ENCODE data around the gene MYO19. TPM values are rescaled to one million over a fixed set of nuclear protein-coding genes. Genes with fewer than 3 reads are reported as not detected.

MYO19 gene
- total and polyA plus RNA-seq, 2 of the 8 experiments (the other 6 are each of a cell fraction or from before 2014, with no cell fraction given), result 126 to 163 TPM

GRCh38 chr17:36566081-36566480, 31.4 kb upstream of the MYO19 start:
- CTCF ChIA-PET (ENCODE audit: partially characterized antibody), result interaction anchor here (1.3 kb wide), 1 partner anchor 10 kb away, joined by 6 read pairs; no protein-coding TSS in a partner anchor
- H2BK120ac ChIP-seq (replicated peaks; ENCODE audit: low read depth, low read length), result no peak overlapping the region
- H3K27me3 ChIP-seq (replicated peaks in 1 of 4; ENCODE audit: control insufficient read depth in 3 of 4, extremely low read depth in 1 of 4, insufficient read depth in 3 of 4, low read length in 3 of 4), result no peaks in the 10 kb centered on the region
- no peaks in the 10 kb centered on the region for H3K9me3 ChIP-seq (ENCODE audit: insufficient read depth in 2 of 2, low read depth in 1 of 2, low read length in 1 of 2)
- H3K18ac ChIP-seq (ENCODE audit: extremely low read depth, low read length), result no peak overlapping the region
- POLR2A ChIA-PET (ENCODE audit: partially characterized antibody), result no interaction called here
- 85% methylated on average over 4 of the region's 4 CpGs; no CpG with 5 or more reads in 1 of the 2 experiments for WGBS, 2 experiments (ENCODE audit: extremely low coverage in 1 of 2, insufficient coverage in 1 of 2, insufficient read length in 1 of 2, insufficient replicate concordance in 2 of 2, low coverage in 1 of 2, low lambda C conversion rate in 2 of 2, missing lambda C conversion rate in 1 of 2)
- peaks cover 2 to 44% (median 17%) of the 10 kb centered on the region in 4 experiments; a peak in 7 of 8 replicates for H3K36me3 ChIP-seq (ENCODE audit: control insufficient read depth in 2 of 4, insufficient read depth in 4 of 4, low read length in 3 of 4)
- DNase-seq (ENCODE audit: low read depth in 1 of 2, low spot score in 2 of 2), result no peak
- no peak overlapping the region for H3K23ac ChIP-seq (ENCODE audit: insufficient read length)
- no peak overlapping the region for H3K4me2 ChIP-seq (ENCODE audit: insufficient read depth in 1 of 2, low read depth in 2 of 2, low read length in 2 of 2)
- H3K9ac ChIP-seq (replicated peaks in 1 of 4; ENCODE audit: extremely low read depth in 1 of 4, low read depth in 3 of 4, low read length in 3 of 4), result no peak overlapping the region
- no peak for FAIRE-seq
- H4K91ac ChIP-seq (replicated peaks; ENCODE audit: insufficient read length, low read length), result no peak overlapping the region
- no peak overlapping the region for H4K5ac ChIP-seq (ENCODE audit: insufficient read length, low read depth, low read length)
- H2AFZ ChIP-seq (ENCODE audit: low read length), result no peak overlapping the region
- no peaks in the 10 kb centered on the region for H3K79me1 ChIP-seq (ENCODE audit: low read depth, low read length)
- peaks cover 0 to 5% of the 10 kb centered on the region in 2 experiments; a peak in 1 of 4 replicates for H3K79me2 ChIP-seq (ENCODE audit: control insufficient read depth in 1 of 2, insufficient read depth in 2 of 2, low read length in 2 of 2)
- no peaks in the 10 kb centered on the region for H3K23me2 ChIP-seq (ENCODE audit: low read depth, low read length)
- H3K4ac ChIP-seq (replicated peaks; ENCODE audit: insufficient read length, low read depth, low read length), result no peak overlapping the region
- H3K27ac ChIP-seq (ENCODE audit: low read depth, low read length), result no peak overlapping the region
- H2BK12ac ChIP-seq (ENCODE audit: low read depth, low read length), result no peak overlapping the region
- no peak overlapping the region for H2BK20ac ChIP-seq (ENCODE audit: low read length)
- no peak overlapping the region for H2BK15ac ChIP-seq (ENCODE audit: low read length)
- H3K14ac ChIP-seq (ENCODE audit: insufficient read length), result no peak overlapping the region
- H4K8ac ChIP-seq (ENCODE audit: extremely low read depth, insufficient read depth, low read length), result no peak overlapping the region
- peaks cover 0 to 1% of the 10 kb centered on the region in 2 experiments for H4K20me1 ChIP-seq (replicated peaks in 1 of 2; ENCODE audit: control insufficient read depth in 1 of 2, insufficient read depth in 2 of 2, low read length in 2 of 2)
- H2BK5ac ChIP-seq (ENCODE audit: low read depth, low read length), result no peak overlapping the region
- H3K4me1 ChIP-seq (replicated peaks in 1 of 4; ENCODE audit: control insufficient read depth in 3 of 4, insufficient read depth in 4 of 4, low read length in 3 of 4), result no peaks in the 10 kb centered on the region
- H3K56ac ChIP-seq (replicated peaks; ENCODE audit: insufficient read length, low read depth, low read length), result no peak overlapping the region
- H2AK5ac ChIP-seq (ENCODE audit: low read depth, low read length), result no peak overlapping the region
- no peak overlapping the region for H3K4me3 ChIP-seq (ENCODE audit: extremely low read depth in 1 of 4, insufficient read depth in 2 of 4, low read depth in 3 of 4, low read length in 4 of 4)
- TF ChIP-seq BRCA1 (IDR thresholded peaks at IDR 0.05; ENCODE audit: low read depth, low read length) (no peak), CREB1 (IDR thresholded peaks at IDR 0.05) (no peak), TAF7 (optimal IDR thresholded peaks at IDR 0.05; ENCODE audit: borderline replicate concordance, low read depth, low read length) (no peak), E2F6 (IDR thresholded peaks at IDR 0.05) (no peak), KDM5A (IDR thresholded peaks at IDR 0.05; ENCODE audit: low read length) (no peak), MAFK (IDR thresholded peaks at IDR 0.05; ENCODE audit: low read depth, low read length) (no peak), BACH1 (IDR thresholded peaks at IDR 0.05; ENCODE audit: low read length) (no peak), CBX8 (IDR thresholded peaks at IDR 0.05; ENCODE audit: borderline replicate concordance, low read depth, low read length) (no peak)
- TF ChIP-seq, protein P1, sequence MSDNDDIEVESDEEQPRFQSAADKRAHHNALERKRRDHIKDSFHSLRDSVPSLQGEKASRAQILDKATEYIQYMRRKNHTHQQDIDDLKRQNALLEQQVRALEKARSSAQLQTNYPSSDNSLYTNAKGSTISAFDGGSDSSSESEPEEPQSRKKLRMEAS (IDR thresholded peaks at IDR 0.05), result no peak
- TF ChIP-seq, protein P2, sequence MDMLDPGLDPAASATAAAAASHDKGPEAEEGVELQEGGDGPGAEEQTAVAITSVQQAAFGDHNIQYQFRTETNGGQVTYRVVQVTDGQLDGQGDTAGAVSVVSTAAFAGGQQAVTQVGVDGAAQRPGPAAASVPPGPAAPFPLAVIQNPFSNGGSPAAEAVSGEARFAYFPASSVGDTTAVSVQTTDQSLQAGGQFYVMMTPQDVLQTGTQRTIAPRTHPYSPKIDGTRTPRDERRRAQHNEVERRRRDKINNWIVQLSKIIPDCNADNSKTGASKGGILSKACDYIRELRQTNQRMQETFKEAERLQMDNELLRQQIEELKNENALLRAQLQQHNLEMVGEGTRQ (IDR thresholded peaks at IDR 0.05; ENCODE audit: low read length), result no peak

Data from H1 (cell line).